Testis (tissue), 3 donors: ENCODE data around the gene SPAG6. TPM values are rescaled to one million over a fixed set of nuclear protein-coding genes. Genes with fewer than 3 reads are reported as not detected.

ENCODE experiments used
- DNase-seq: peaks from one replicate; pipeline ENCODE4 v3.0.0-alpha.2; 2019
- H3K27ac ChIP-seq, 2 donors: fragments of 200-600 bp; sonication (generic); one replicate each; pipeline ENCODE4 v1.5.1; 2019
- H3K27me3 ChIP-seq: fragments of 200-600 bp; sonication (generic); one replicate; pipeline ENCODE4 v1.5.1; 2019
- H3K36me3 ChIP-seq: fragments of 200-600 bp; sonication (generic); one replicate; pipeline ENCODE4 v1.5.1; 2017; ENCODE audit warnings: low read depth; ENCODE audit errors: missing control alignments
- H3K4me1 ChIP-seq: fragments of 200-600 bp; sonication (generic); one replicate; pipeline ENCODE4 v1.5.1; 2019
- H3K4me3 ChIP-seq, 2 donors: fragments of 200-600 bp; sonication (generic); one replicate each; pipeline ENCODE4 v1.5.1; 2017 to 2019
- H3K9me3 ChIP-seq: fragments of 200-600 bp; sonication (generic); one replicate; pipeline ENCODE4 v1.5.1; 2017
- CTCF ChIP-seq, 3 experiments: fragments of 450-650 bp in 2 of 3; fragments of 200-600 bp in 1 of 3; sonication (generic) in 1 of 3; IDR thresholded peaks; one replicate each; pipeline ENCODE4 v1.5.1; 2016 to 2019; ENCODE audit warnings: antibody characterized with exemption in 3 of 3, mild to moderate bottlenecking in 2 of 3, moderate library complexity in 1 of 3
- POLR2A ChIP-seq: fragments of 450-650 bp; IDR thresholded peaks from one replicate; pipeline ENCODE4 v1.6.1; 2017; ENCODE audit warnings: antibody characterized with exemption, mild to moderate bottlenecking, moderate library complexity
- whole genome bisulfite sequencing, 2 donors: methylation state at CpG; one replicate each; pipeline ENCODE4 v1.1.5; 2018; 5-methylcytosine and 5-hydroxymethylcytosine counted together
- intact Hi-C: fragments of 100-400 bp; cut with DNase I; formaldehyde crosslinking; loops from one replicate; pipeline ENCODE4 v1.15.1; 2023; ENCODE audit warnings: low total_unique reads
- polyA plus RNA-seq: library from polyadenylated mRNA; stranded (reverse); fragments of 350-450 nt; fragmentation: Illumina TruSeq; extraction: RNeasy Lipid Tissue Mini Kit (QIAGEN cat#74804); gene quantifications from one replicate; pipeline ENCODE4 v1.2.3, GENCODE V29; 2014; ENCODE audit warnings: low read depth, low replicate concordance; ENCODE audit not compliant: insufficient read depth
- total RNA-seq, 2 donors: library from RNA; depleted of rRNA; stranded (reverse); fragments of >200 nt; gene quantifications; one replicate each; pipeline ENCODE4 v1.2.3, GENCODE V29; 2016

SPAG6 gene
- total and polyA plus RNA-seq, 3 donors from 2014 or later, result 77.4 to 258 (median 103) TPM

GRCh38 chr10:22318772-22319171, 26.5 kb upstream of the SPAG6 start:
- DNase-seq, result no peak
- Histone ChIP-seq H3K9me3 (no peaks in the 10 kb centered on the region), H3K4me1 (peaks cover 24% of the 10 kb centered on the region), H3K4me3 (no peak overlapping the region), H3K36me3 (no peaks in the 10 kb centered on the region), H3K27ac (no peak overlapping the region), H3K27me3 (no peaks in the 10 kb centered on the region)
- intact Hi-C loops, result no loop called here
- WGBS, 2 donors, result 77 to 83% methylated on average over 3 of the region's 3 CpGs
- TF ChIP-seq POLR2A (no peak), CTCF (IDR thresholded peaks at IDR 0.05) (no peak)

- DNase-seq, result no peak
- TF ChIP-seq POLR2A, result no peak
- no peak for TF ChIP-seq CTCF (IDR thresholded peaks at IDR 0.05)
- H3K9me3 ChIP-seq, result no peaks in the 10 kb centered on the region
- intact Hi-C loops, result no loop called here
- peak overlapping the region in 1 of 2 donors; percentile 49 for H3K4me3 ChIP-seq
- no peaks in the 10 kb centered on the region for H3K36me3 ChIP-seq
- peaks cover 32% of the 10 kb centered on the region for H3K4me1 ChIP-seq
- peak overlapping the region; percentile 83 to 94 for H3K27ac ChIP-seq
- H3K27me3 ChIP-seq, result no peaks in the 10 kb centered on the region
- 38 to 52% methylated on average over 10 of the region's 10 CpGs for WGBS, 2 donors
Observed at GRCh38 chr10:22319547-22319979, 25.7 kb upstream of the SPAG6 start.

- H3K4me1 ChIP-seq, result peaks cover 36% of the 10 kb centered on the region
- DNase-seq, result no peak
- H3K9me3 ChIP-seq, result no peaks in the 10 kb centered on the region
- intact Hi-C loops, result no loop called here
- H3K27me3 ChIP-seq, result no peaks in the 10 kb centered on the region
- no peaks in the 10 kb centered on the region for H3K36me3 ChIP-seq
- H3K4me3 ChIP-seq, result peak overlapping the region; percentile 49 to 74
- H3K27ac ChIP-seq, result peak overlapping the region; percentile 83 to 94
- 8 to 10% methylated on average over 22 to 24 of the region's 30 CpGs for WGBS, 2 donors
- TF ChIP-seq POLR2A (no peak), CTCF (IDR thresholded peaks at IDR 0.05) (no peak)
Observed at GRCh38 chr10:22319980-22320558, 25.2 kb upstream of the SPAG6 start.

GRCh38 chr10:22320591-22321155, 24.6 kb upstream of the SPAG6 start, which contains the start of gene BMI1:
BMI1 (plus strand) TSS chr10:22321099; CDS start chr10:22326450, 5,351 bp downstream.
- WGBS, 2 donors, result 0% methylated on average over 37 of the region's 85 CpGs; no CpG with 5 or more reads in 1 of the 2 donors
- H3K4me1 ChIP-seq, result peaks cover 36% of the 10 kb centered on the region

More at GRCh38 chr10:22320591-22321155, 24.6 kb upstream of the SPAG6 start, which contains the start of gene BMI1:
- DNase-seq, result peak; percentile 91
- no peak for TF ChIP-seq POLR2A
- no peak for TF ChIP-seq CTCF (IDR thresholded peaks at IDR 0.05)
- Histone ChIP-seq H3K9me3 (no peaks in the 10 kb centered on the region), H3K4me3 (peak within 1 kb of the TSS; percentile 74 to 94), H3K27ac (peak within 1 kb of the TSS; percentile 94 to 97), H3K36me3 (no peaks in the 10 kb centered on the region), H3K27me3 (no peaks in the 10 kb centered on the region)
- intact Hi-C loops, result no loop called here
